HG02970 (cell line): ENCODE results near the gene RBM15B.
A peak's percentile ranks its signal among the peaks of the same experiment; 100 is the strongest.
"Not testable (repeated sequence)": the region's sequence is repeated elsewhere in the genome, so short reads cannot be mapped to it uniquely, and the experiment has no call there.

Source experiments
- ATAC-seq: cut with Tn5 transposase; IDR thresholded peaks from one replicate; pipeline ENCODE4 v1.9.1; 2021; ENCODE audit warnings: mild to moderate bottlenecking, moderate library complexity, moderate number of reproducible peaks; ENCODE audit not compliant: unreplicated experiment, low FRiP score

The RBM15B gene

GRCh38 chr3:51375571-51375970 is 15.5 kb upstream of the RBM15B start:
- no peak for ATAC-seq

- no peak for ATAC-seq
These were observed 13.0 kb upstream of the RBM15B start for GRCh38 chr3:51378065-51378464.

GRCh38 chr3:51378726-51379125 is 12.4 kb upstream of the RBM15B start:
- ATAC-seq = no peak

GRCh38 chr3:51379301-51379700 is 11.8 kb upstream of the RBM15B start:
- no peak for ATAC-seq

- ATAC-seq = no peak
These were observed 11.2 kb upstream of the RBM15B start for GRCh38 chr3:51379746-51380455.

- no peak for ATAC-seq
These were observed 10.3 kb upstream of the RBM15B start for GRCh38 chr3:51380601-51381332.

GRCh38 chr3:51381333-51381705 is 9.8 kb upstream of the RBM15B start:
- no peak for ATAC-seq

GRCh38 chr3:51382076-51382745 is 8.9 kb upstream of the RBM15B start:
- ATAC-seq = no peak

- ATAC-seq = no peak
These were observed 8.0 kb upstream of the RBM15B start for GRCh38 chr3:51382947-51383578.

- ATAC-seq = no peak
These were observed 6.9 kb upstream of the RBM15B start for GRCh38 chr3:51384055-51384725.

- ATAC-seq = peak; percentile 93
These were observed 6.2 kb upstream of the RBM15B start, which contains the start of gene MANF for GRCh38 chr3:51384726-51385473. Gene MANF, plus strand, starts transcription at chr3:51385291. Its CDS starts 52 bp downstream, at chr3:51385343.

- ATAC-seq = no peak
These were observed 5.4 kb upstream of the RBM15B start for GRCh38 chr3:51385621-51386091.

GRCh38 chr3:51386159-51386851 is 4.8 kb upstream of the RBM15B start:
- no peak for ATAC-seq

GRCh38 chr3:51386852-51387229 is 4.2 kb upstream of the RBM15B start:
- ATAC-seq = no peak

GRCh38 chr3:51387281-51387680 is 3.8 kb upstream of the RBM15B start:
- ATAC-seq = not testable (repeated sequence)

- no peak for ATAC-seq
These were observed 2.6 kb upstream of the RBM15B start for GRCh38 chr3:51388286-51389029.

- no peak for ATAC-seq
These were observed 1.5 kb upstream of the RBM15B start for GRCh38 chr3:51389423-51390183.
